ENCODE measurements around the gene ABCC8. TPM values are rescaled to one million over a fixed set of nuclear protein-coding genes. Genes with fewer than 3 reads are reported as not detected.

Gene ABCC8
- total and polyA plus RNA-seq, 9 donors = 1.3 to 4.1 (median 2.5) TPM

DNA sequence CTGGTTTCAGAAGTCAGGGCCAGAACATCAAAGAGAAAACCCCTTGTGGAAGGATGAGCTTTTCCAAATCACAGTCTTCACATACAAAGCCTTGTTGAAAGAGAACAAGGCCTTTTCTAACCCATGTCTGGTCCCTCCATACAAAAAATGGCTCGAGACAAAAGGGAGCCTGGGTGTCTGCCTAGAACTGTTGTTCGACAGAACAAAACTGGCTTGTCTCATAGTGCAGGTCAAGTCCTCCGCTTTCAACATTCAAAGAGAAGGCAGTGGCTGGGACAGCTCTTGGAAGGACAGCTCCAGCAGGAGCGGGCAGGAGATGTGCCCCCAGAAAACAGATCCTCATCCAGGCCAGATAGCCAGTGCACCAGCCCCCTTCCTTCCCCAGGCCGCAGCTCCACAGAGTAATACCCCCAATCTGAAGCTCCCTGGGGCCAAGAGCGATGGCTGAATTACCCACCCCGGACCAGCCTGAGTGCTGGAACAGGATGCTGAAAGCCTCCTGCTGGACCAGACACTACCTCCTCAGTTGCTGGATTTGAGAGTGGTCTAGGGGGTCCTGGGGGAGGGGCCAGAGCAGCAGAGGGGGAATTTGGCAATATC is 40.0 kb upstream of the ABCC8 start:
- H3K9me3 ChIP-seq (replicated peaks; ENCODE audit: control insufficient read depth, low read depth, low read length) = no peaks in the 10 kb centered on the region
- H3K27me3 ChIP-seq (ENCODE audit: control insufficient read depth, insufficient read depth, low read length) = peaks cover 8% of the 10 kb centered on the region
- WGBS (ENCODE audit: insufficient coverage) = 81% methylated on average over 5 of the region's 7 CpGs
- H3K27ac ChIP-seq (ENCODE audit: low read length) = no peak overlapping the region
- peaks cover 1% of the 10 kb centered on the region for H3K4me1 ChIP-seq (ENCODE audit: control insufficient read depth, insufficient read depth, low read length)
- H3K36me3 ChIP-seq (ENCODE audit: control insufficient read depth, insufficient read depth, low read length) = no peaks in the 10 kb centered on the region
- no peak for DNase-seq
- H3K4me3 ChIP-seq (ENCODE audit: low read length) = no peak overlapping the region

DNA sequence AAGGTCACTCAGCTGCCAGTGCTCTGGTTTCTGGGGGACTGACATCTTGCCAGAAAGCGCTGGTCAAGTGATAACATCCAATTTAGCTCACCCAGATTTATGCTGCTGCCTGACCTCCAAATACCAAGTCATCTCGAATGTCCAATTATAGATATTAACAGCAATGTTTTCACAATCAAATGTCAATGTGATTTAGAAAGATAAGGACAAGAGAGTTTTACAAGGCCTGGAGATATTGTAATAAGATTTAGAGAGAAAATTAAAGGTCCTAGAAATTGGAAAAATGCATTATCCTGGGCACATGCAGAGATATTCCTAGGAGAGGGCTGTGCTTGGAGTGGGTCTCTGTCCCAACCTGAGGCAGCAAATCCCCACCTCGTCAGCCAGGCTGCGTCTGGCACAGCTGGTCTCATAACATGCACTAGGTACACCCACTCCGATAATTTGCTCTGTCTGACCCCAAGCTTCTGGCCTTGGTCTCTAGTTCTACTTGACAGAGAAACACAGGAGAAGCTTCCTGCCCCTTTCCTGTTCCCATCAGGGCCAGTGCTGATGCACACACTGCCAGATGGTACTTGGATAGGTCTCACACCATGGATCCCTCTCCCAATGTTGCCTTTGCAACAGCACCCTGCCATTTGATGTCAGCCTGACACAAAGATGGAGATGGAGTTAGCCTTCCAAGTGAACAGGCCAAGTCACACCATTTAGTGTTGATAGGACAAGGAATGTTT is 39.0 kb upstream of the ABCC8 start:
- no peak overlapping the region for H3K4me3 ChIP-seq (ENCODE audit: low read length)
- H3K9me3 ChIP-seq (replicated peaks; ENCODE audit: control insufficient read depth, low read depth, low read length) = no peaks in the 10 kb centered on the region
- DNase-seq = no peak
- peaks cover 4% of the 10 kb centered on the region for H3K4me1 ChIP-seq (ENCODE audit: control insufficient read depth, insufficient read depth, low read length)
- H3K27me3 ChIP-seq (ENCODE audit: control insufficient read depth, insufficient read depth, low read length) = peaks cover 7% of the 10 kb centered on the region
- 47% methylated on average over 4 of the region's 5 CpGs for WGBS (ENCODE audit: insufficient coverage)
- H3K27ac ChIP-seq (ENCODE audit: low read length) = no peak overlapping the region
- no peaks in the 10 kb centered on the region for H3K36me3 ChIP-seq (ENCODE audit: control insufficient read depth, insufficient read depth, low read length)

DNA sequence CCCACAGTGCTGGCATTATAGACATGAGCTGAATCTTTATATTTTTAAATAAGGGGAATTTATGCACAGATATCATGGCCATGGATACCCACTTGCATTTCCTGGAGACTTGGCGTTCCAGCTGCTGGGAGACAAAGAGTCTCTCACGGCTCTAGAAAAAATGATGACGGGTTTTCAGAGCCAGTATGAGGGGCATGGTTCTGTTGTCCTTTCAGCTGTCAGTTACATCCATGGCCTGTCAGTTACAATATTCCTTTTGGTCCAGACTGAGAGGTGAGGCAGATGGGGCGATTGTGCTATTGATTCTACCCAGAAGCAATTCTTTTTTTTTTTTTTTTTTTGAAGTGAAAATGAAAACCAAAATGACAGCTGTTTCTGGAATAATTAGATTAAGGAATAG is 37.8 kb upstream of the ABCC8 start:
- H3K36me3 ChIP-seq (ENCODE audit: control insufficient read depth, insufficient read depth, low read length) = no peaks in the 10 kb centered on the region
- no peaks in the 10 kb centered on the region for H3K9me3 ChIP-seq (replicated peaks; ENCODE audit: control insufficient read depth, low read depth, low read length)
- DNase-seq = no peak
- peaks cover 4% of the 10 kb centered on the region for H3K4me1 ChIP-seq (ENCODE audit: control insufficient read depth, insufficient read depth, low read length)
- peaks cover 7% of the 10 kb centered on the region for H3K27me3 ChIP-seq (ENCODE audit: control insufficient read depth, insufficient read depth, low read length)
- 60% methylated on average over 1 of the region's 4 CpGs for WGBS (ENCODE audit: insufficient coverage)
- no peak overlapping the region for H3K27ac ChIP-seq (ENCODE audit: low read length)
- H3K4me3 ChIP-seq (ENCODE audit: low read length) = no peak overlapping the region

DNA sequence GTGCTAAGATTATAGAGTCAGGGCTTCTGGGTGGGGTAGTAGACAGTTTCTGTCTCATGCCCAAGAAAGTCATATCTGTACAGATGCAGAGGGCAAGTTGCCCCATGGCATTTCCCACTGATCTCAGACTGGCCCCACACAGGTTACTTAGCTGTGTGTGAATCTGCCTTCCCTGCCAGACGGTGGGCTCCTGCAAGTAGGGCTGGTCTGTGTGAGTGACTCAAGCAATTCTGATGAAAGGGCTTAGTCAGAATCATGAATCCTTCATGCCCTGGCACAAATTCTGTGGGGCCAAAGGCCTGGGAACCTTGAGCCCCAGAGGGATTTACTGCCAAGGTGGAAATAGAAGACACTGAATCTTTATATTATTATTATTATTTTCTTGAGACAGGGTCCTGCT is 37.2 kb upstream of the ABCC8 start:
- peaks cover 7% of the 10 kb centered on the region for H3K27me3 ChIP-seq (ENCODE audit: control insufficient read depth, insufficient read depth, low read length)
- no peak overlapping the region for H3K27ac ChIP-seq (ENCODE audit: low read length)
- peaks cover 4% of the 10 kb centered on the region for H3K4me1 ChIP-seq (ENCODE audit: control insufficient read depth, insufficient read depth, low read length)
- DNase-seq = no peak
- no peaks in the 10 kb centered on the region for H3K36me3 ChIP-seq (ENCODE audit: control insufficient read depth, insufficient read depth, low read length)
- whole genome bisulfite sequencing (ENCODE audit: insufficient coverage) = no CpG with 5 or more reads among the region's 1 CpG
- no peak overlapping the region for H3K4me3 ChIP-seq (ENCODE audit: low read length)
- H3K9me3 ChIP-seq (replicated peaks; ENCODE audit: control insufficient read depth, low read depth, low read length) = no peaks in the 10 kb centered on the region

DNA sequence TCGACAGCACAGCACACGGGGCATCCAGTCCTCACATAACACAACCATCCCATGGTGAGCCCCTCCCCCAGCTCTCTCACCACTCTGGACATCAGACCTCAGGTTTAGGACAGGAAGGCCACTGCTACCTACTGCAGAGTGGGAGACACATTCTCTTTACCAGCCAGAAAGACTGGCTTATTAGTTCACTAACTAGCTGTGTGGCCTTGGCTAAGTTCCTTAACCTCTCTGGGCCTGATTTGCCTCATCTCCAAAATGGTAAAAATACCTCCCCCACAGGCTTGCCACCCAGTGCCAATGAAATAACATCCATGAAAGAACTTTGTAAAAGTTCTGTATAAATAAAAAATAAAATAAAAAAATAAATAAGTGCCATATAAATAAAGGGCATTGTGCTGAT is 35.5 kb upstream of the ABCC8 start:
- H3K36me3 ChIP-seq (ENCODE audit: control insufficient read depth, insufficient read depth, low read length) = no peaks in the 10 kb centered on the region
- peaks cover 9% of the 10 kb centered on the region for H3K4me1 ChIP-seq (ENCODE audit: control insufficient read depth, insufficient read depth, low read length)
- H3K27me3 ChIP-seq (ENCODE audit: control insufficient read depth, insufficient read depth, low read length) = peaks cover 4% of the 10 kb centered on the region
- H3K4me3 ChIP-seq (ENCODE audit: low read length) = no peak overlapping the region
- WGBS (ENCODE audit: insufficient coverage) = 44% methylated on average over 2 of the region's 2 CpGs
- H3K27ac ChIP-seq (ENCODE audit: low read length) = no peak overlapping the region
- DNase-seq = no peak
- no peaks in the 10 kb centered on the region for H3K9me3 ChIP-seq (replicated peaks; ENCODE audit: control insufficient read depth, low read depth, low read length)

DNA sequence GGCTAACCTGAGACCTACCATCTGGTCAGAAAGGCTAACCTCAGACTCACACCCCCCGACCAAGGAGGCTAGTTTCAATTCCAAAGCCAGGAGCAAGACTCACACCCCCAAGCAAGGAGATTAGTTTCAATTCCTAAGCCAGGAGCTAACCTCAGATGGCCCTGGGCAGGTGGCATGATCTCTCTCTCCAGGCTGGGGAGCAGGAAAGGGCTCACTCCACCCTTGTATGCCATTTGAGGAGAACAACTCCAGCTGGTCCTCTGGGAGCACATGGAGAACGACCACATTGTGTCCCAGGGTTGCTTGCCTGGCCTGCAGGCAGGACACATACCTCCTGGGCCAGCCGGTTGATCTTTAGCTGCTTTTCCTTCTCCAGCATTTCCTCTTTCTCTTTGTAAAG is 34.9 kb upstream of the ABCC8 start:
- DNase-seq = no peak
- H3K4me1 ChIP-seq (ENCODE audit: control insufficient read depth, insufficient read depth, low read length) = peaks cover 9% of the 10 kb centered on the region
- no peak overlapping the region for H3K4me3 ChIP-seq (ENCODE audit: low read length)
- H3K27ac ChIP-seq (ENCODE audit: low read length) = no peak overlapping the region
- H3K36me3 ChIP-seq (ENCODE audit: control insufficient read depth, insufficient read depth, low read length) = no peaks in the 10 kb centered on the region
- no peaks in the 10 kb centered on the region for H3K9me3 ChIP-seq (replicated peaks; ENCODE audit: control insufficient read depth, low read depth, low read length)
- WGBS (ENCODE audit: insufficient coverage) = 51% methylated on average over 3 of the region's 3 CpGs
- no peaks in the 10 kb centered on the region for H3K27me3 ChIP-seq (ENCODE audit: control insufficient read depth, insufficient read depth, low read length)

DNA sequence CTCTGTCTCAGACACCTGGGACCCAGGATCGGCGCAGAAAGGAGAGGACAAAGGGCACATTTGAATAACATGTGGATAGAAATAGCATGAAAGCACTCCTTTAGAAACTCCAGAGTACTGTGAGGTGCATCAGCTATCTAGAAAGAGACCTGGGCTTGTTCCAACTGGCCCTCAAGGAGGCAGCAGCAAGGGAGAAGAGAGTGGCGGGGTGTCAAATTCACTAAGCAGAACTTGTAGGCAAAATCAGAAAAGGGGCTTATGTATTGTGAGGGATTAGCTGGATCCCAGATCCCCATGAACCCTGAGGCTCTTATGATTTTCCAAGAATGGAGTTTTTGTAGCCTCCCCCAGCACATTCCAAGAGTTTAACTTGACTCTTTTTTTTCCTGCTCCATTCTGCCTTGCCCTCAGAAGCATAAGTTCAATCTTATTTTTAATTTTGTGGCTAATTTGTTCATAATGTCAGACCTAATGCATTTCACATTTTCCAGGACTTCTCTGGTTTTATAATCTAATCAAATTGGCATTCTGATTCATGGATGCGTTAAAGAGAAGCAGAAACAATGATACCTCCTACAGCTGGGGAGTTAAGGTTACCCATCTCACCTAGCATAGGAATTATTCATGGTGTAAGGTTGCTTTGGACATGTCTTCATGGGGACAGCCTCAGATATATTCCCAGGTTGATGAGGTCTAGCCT is 34.0 kb upstream of the ABCC8 start:
- H3K9me3 ChIP-seq (replicated peaks; ENCODE audit: control insufficient read depth, low read depth, low read length) = no peaks in the 10 kb centered on the region
- H3K4me3 ChIP-seq (ENCODE audit: low read length) = no peak overlapping the region
- whole genome bisulfite sequencing (ENCODE audit: insufficient coverage) = 100% methylated on average over 1 of the region's 4 CpGs
- peaks cover under 1% of the 10 kb centered on the region for H3K27me3 ChIP-seq (ENCODE audit: control insufficient read depth, insufficient read depth, low read length)
- H3K4me1 ChIP-seq (ENCODE audit: control insufficient read depth, insufficient read depth, low read length) = peaks cover 9% of the 10 kb centered on the region
- no peaks in the 10 kb centered on the region for H3K36me3 ChIP-seq (ENCODE audit: control insufficient read depth, insufficient read depth, low read length)
- H3K27ac ChIP-seq (ENCODE audit: low read length) = no peak overlapping the region
- no peak for DNase-seq

DNA sequence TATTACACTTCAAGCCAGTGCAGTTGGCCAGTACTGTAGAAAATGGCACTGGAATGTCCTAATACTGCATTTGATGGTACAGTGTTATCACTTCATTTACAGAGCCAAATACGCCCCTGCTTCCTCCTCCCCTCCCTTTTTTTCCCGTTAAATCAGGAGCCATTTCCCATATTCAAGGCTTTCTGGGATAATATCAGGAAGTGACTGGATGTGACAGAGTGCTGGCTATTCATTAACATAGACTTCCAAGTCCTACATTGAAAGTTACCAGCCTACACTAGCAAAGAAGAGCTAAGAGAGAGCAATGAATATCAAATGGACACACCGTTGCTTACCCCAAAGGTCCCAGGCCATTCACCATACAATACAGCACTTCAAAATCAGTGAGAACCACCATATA is 32.1 kb upstream of the ABCC8 start:
- H3K27me3 ChIP-seq (ENCODE audit: control insufficient read depth, insufficient read depth, low read length) = peaks cover 2% of the 10 kb centered on the region
- H3K27ac ChIP-seq (ENCODE audit: low read length) = no peak overlapping the region
- peak; percentile 25 for DNase-seq
- no peak overlapping the region for H3K4me3 ChIP-seq (ENCODE audit: low read length)
- no peaks in the 10 kb centered on the region for H3K9me3 ChIP-seq (replicated peaks; ENCODE audit: control insufficient read depth, low read depth, low read length)
- no CpG with 5 or more reads among the region's 3 CpGs for WGBS (ENCODE audit: insufficient coverage)
- peaks cover 14% of the 10 kb centered on the region for H3K4me1 ChIP-seq (ENCODE audit: control insufficient read depth, insufficient read depth, low read length)
- no peaks in the 10 kb centered on the region for H3K36me3 ChIP-seq (ENCODE audit: control insufficient read depth, insufficient read depth, low read length)

DNA sequence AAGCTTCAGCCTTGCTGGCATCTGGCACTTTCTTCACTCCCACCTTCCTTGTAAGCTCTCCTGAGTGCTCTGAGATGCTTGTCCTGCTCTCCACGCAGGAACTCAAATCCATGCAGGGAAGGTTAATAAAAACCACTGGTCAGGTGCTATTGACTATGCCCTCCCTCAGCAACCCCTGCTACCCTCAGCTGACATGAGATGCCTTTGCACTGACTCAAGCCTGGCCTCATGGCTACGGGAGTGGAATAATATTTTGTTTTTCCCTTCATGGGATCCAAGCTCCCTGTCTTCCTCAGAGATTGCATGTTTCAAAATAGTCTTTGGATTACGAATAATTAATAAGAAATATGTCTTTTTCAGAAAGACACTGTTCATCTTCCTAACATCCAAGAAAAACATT is 31.7 kb upstream of the ABCC8 start:
- 14% methylated on average over 1 of the region's 3 CpGs for WGBS (ENCODE audit: insufficient coverage)
- no peaks in the 10 kb centered on the region for H3K36me3 ChIP-seq (ENCODE audit: control insufficient read depth, insufficient read depth, low read length)

DNA sequence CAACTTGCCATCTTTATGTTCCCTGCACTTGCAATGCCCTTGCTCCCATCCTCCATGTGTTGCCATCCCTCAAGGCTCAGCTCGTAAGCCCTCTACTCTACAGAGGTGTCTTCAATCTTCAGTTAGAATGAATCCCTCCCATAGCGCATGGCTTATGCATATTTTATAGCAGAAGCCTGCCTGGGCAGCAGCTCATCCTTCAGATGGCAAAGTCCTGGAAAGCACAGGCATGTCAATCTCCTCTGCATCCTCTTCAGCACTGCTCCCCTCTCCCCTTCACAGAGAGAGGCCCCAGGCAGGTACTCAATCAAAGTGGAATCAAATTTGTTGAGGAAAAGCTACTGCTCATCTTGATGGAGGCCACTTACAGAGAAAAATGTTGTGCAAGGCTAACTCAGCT is 31.1 kb upstream of the ABCC8 start:
- Histone ChIP-seq H3K4me3 (ENCODE audit: low read length) (no peak overlapping the region), H3K4me1 (ENCODE audit: control insufficient read depth, insufficient read depth, low read length) (peaks cover 14% of the 10 kb centered on the region), H3K27ac (ENCODE audit: low read length) (no peak overlapping the region), H3K36me3 (ENCODE audit: control insufficient read depth, insufficient read depth, low read length) (no peaks in the 10 kb centered on the region), H3K27me3 (ENCODE audit: control insufficient read depth, insufficient read depth, low read length) (peaks cover 2% of the 10 kb centered on the region), H3K9me3 (replicated peaks; ENCODE audit: control insufficient read depth, low read depth, low read length) (no peaks in the 10 kb centered on the region)
- 71% methylated on average over 2 of the region's 2 CpGs for WGBS (ENCODE audit: insufficient coverage)
- DNase-seq = no peak

More for the DNA sequence above, 31.7 kb upstream of the ABCC8 start:
- H3K27ac ChIP-seq (ENCODE audit: low read length) = no peak overlapping the region
- no peaks in the 10 kb centered on the region for H3K9me3 ChIP-seq (replicated peaks; ENCODE audit: control insufficient read depth, low read depth, low read length)
- peaks cover 2% of the 10 kb centered on the region for H3K27me3 ChIP-seq (ENCODE audit: control insufficient read depth, insufficient read depth, low read length)
- H3K4me3 ChIP-seq (ENCODE audit: low read length) = no peak overlapping the region
- DNase-seq = peak; percentile 44
- peaks cover 14% of the 10 kb centered on the region for H3K4me1 ChIP-seq (ENCODE audit: control insufficient read depth, insufficient read depth, low read length)
